Mesendoderm (in vitro differentiated cells): ENCODE results near the gene NDNF.

ENCODE experiments used
- DNase-seq: peaks from one replicate; pipeline ENCODE4 v3.0.0; 2013
- H2AK5ac ChIP-seq: 2 replicates; pipeline ENCODE4 v1.6.1; 2013; ENCODE audit warnings: low read length, inconsistent platforms
- H2BK120ac ChIP-seq: 2 replicates; pipeline ENCODE4 v1.6.1; 2013; ENCODE audit warnings: low read depth, mild to moderate bottlenecking, low read length, moderate library complexity, mixed read lengths
- H2BK15ac ChIP-seq: replicated peaks from 2 replicates; pipeline ENCODE4 v1.6.1; 2013; ENCODE audit warnings: low read depth, mild to moderate bottlenecking, moderate library complexity
- H2BK5ac ChIP-seq: 2 replicates; pipeline ENCODE4 v1.6.1; 2013; ENCODE audit warnings: low read length, inconsistent platforms
- H3K18ac ChIP-seq: 2 replicates; pipeline ENCODE4 v1.6.1; 2013; ENCODE audit warnings: mild to moderate bottlenecking, low read length, mixed read lengths
- H3K23ac ChIP-seq: one replicate; pipeline ENCODE4 v1.6.1; 2013; ENCODE audit warnings: low read length
- H3K27ac ChIP-seq: 2 replicates; pipeline ENCODE4 v1.5.1; 2013; ENCODE audit warnings: low read depth, mild to moderate bottlenecking, inconsistent platforms, low read length, moderate library complexity
- H3K27me3 ChIP-seq: 2 replicates; pipeline ENCODE4 v1.6.1; 2013; ENCODE audit warnings: low read length, control low read depth, mild to moderate bottlenecking, inconsistent platforms; ENCODE audit not compliant: insufficient read depth, poor library complexity
- H3K36me3 ChIP-seq: 2 replicates; pipeline ENCODE4 v1.6.1; 2013; ENCODE audit warnings: low read length, inconsistent platforms; ENCODE audit not compliant: control insufficient read depth, insufficient read depth
- H3K4ac ChIP-seq: one replicate; pipeline ENCODE4 v1.6.1; 2013; ENCODE audit warnings: low read depth, mild to moderate bottlenecking, low read length, moderate library complexity
- H3K4me1 ChIP-seq: 2 replicates; pipeline ENCODE4 v1.6.1; 2013; ENCODE audit warnings: low read depth, low read length, inconsistent platforms; ENCODE audit not compliant: control insufficient read depth
- H3K4me2 ChIP-seq: 2 replicates; pipeline ENCODE4 v1.6.1; 2013; ENCODE audit warnings: low read length
- H3K4me3 ChIP-seq: 2 replicates; pipeline ENCODE4 v1.5.1; 2013; ENCODE audit warnings: mild to moderate bottlenecking, low read length
- H3K56ac ChIP-seq: one replicate; pipeline ENCODE4 v1.6.1; 2013; ENCODE audit warnings: low read length
- H3K79me1 ChIP-seq: 2 replicates; pipeline ENCODE4 v1.6.1; 2013; ENCODE audit warnings: low read length, inconsistent platforms
- H3K79me2 ChIP-seq: 2 replicates; pipeline ENCODE4 v1.6.1; 2013; ENCODE audit warnings: mild to moderate bottlenecking, low read length; ENCODE audit not compliant: control insufficient read depth, insufficient read depth
- H3K9ac ChIP-seq: 2 replicates; pipeline ENCODE4 v1.6.1; 2013; ENCODE audit warnings: low read length, inconsistent platforms
- H4K5ac ChIP-seq: one replicate; pipeline ENCODE4 v1.6.1; 2013; ENCODE audit warnings: low read length
- H4K8ac ChIP-seq: one replicate; pipeline ENCODE4 v1.6.1; 2013; ENCODE audit warnings: low read depth, mild to moderate bottlenecking, control low read depth, low read length, moderate library complexity
- WGBS: extraction: QIAGEN DNeasy Blood & Tissue Kit; methylation state at CpG from one replicate; pipeline ENCODE4 v1.1.7; 2013; ENCODE audit warnings: low lambda C conversion rate, missing lambda C conversion rate; ENCODE audit not compliant: insufficient coverage; ENCODE audit errors: extremely low coverage; 5-methylcytosine and 5-hydroxymethylcytosine counted together

The NDNF gene

GRCh38 chr4:121069430-121069829, 2.9 kb downstream of the NDNF start:
- Histone ChIP-seq H3K18ac (no peak overlapping the region), H4K5ac (no peak overlapping the region), H3K9ac (no peak overlapping the region), H3K4me2 (no peak overlapping the region), H3K36me3 (no peaks in the 10 kb centered on the region), H3K79me2 (no peaks in the 10 kb centered on the region), H2BK15ac (no peak overlapping the region), H3K27ac (no peak overlapping the region), H3K56ac (no peak overlapping the region), H2AK5ac (no peak overlapping the region), H3K27me3 (peaks cover under 1% of the 10 kb centered on the region), H2BK5ac (no peak overlapping the region), H4K8ac (no peak overlapping the region), H3K79me1 (no peaks in the 10 kb centered on the region), H3K4me1 (peaks cover 4% of the 10 kb centered on the region), H2BK120ac (no peak overlapping the region), H3K23ac (no peak overlapping the region), H3K4me3 (no peak overlapping the region), H3K4ac (no peak overlapping the region)
- no CpG with 5 or more reads among the region's 1 CpG for WGBS
- DNase-seq, result no peak

- H3K36me3 ChIP-seq, result no peaks in the 10 kb centered on the region
- H3K4me1 ChIP-seq, result no peaks in the 10 kb centered on the region
- H3K23ac ChIP-seq, result no peak overlapping the region
- no CpG with 5 or more reads among the region's 3 CpGs for WGBS
- no peak for DNase-seq
- H3K79me1 ChIP-seq, result no peaks in the 10 kb centered on the region
- no peak overlapping the region for H2BK15ac ChIP-seq
- no peak overlapping the region for H3K27ac ChIP-seq
- H3K4me2 ChIP-seq, result no peak overlapping the region
- H2BK120ac ChIP-seq, result no peak overlapping the region
- no peak overlapping the region for H3K4ac ChIP-seq
- no peak overlapping the region for H2BK5ac ChIP-seq
- no peak overlapping the region for H4K8ac ChIP-seq
- no peak overlapping the region for H3K4me3 ChIP-seq
- no peak overlapping the region for H4K5ac ChIP-seq
- H3K27me3 ChIP-seq, result no peaks in the 10 kb centered on the region
- no peak overlapping the region for H2AK5ac ChIP-seq
- H3K56ac ChIP-seq, result no peak overlapping the region
- no peak overlapping the region for H3K18ac ChIP-seq
- H3K9ac ChIP-seq, result no peak overlapping the region
- no peaks in the 10 kb centered on the region for H3K79me2 ChIP-seq
Measured at GRCh38 chr4:121064482-121064881, 7.9 kb downstream of the NDNF start.

- no peaks in the 10 kb centered on the region for H3K4me1 ChIP-seq
- no peaks in the 10 kb centered on the region for H3K36me3 ChIP-seq
- no peak overlapping the region for H3K9ac ChIP-seq
- no CpG with 5 or more reads among the region's 5 CpGs for WGBS
- H2BK5ac ChIP-seq, result no peak overlapping the region
- H3K56ac ChIP-seq, result no peak overlapping the region
- H3K4me3 ChIP-seq, result no peak overlapping the region
- no peaks in the 10 kb centered on the region for H3K27me3 ChIP-seq
- no peak overlapping the region for H3K18ac ChIP-seq
- H3K79me2 ChIP-seq, result no peaks in the 10 kb centered on the region
- H2AK5ac ChIP-seq, result no peak overlapping the region
- H3K4me2 ChIP-seq, result no peak overlapping the region
- no peak overlapping the region for H2BK15ac ChIP-seq
- no peaks in the 10 kb centered on the region for H3K79me1 ChIP-seq
- no peak overlapping the region for H2BK120ac ChIP-seq
- H4K8ac ChIP-seq, result no peak overlapping the region
- no peak for DNase-seq
- no peak overlapping the region for H3K27ac ChIP-seq
- no peak overlapping the region for H3K4ac ChIP-seq
- H3K23ac ChIP-seq, result no peak overlapping the region
- H4K5ac ChIP-seq, result no peak overlapping the region
Measured at GRCh38 chr4:121062521-121062920, 9.8 kb downstream of the NDNF start.

GRCh38 chr4:121061861-121062260, 10.5 kb downstream of the NDNF start:
- Histone ChIP-seq H3K79me1 (no peaks in the 10 kb centered on the region), H3K18ac (no peak overlapping the region), H3K23ac (no peak overlapping the region), H3K9ac (no peak overlapping the region), H3K4me3 (no peak overlapping the region), H2BK15ac (no peak overlapping the region), H2AK5ac (no peak overlapping the region), H3K27ac (no peak overlapping the region), H3K79me2 (no peaks in the 10 kb centered on the region), H3K4me1 (no peaks in the 10 kb centered on the region), H3K56ac (no peak overlapping the region), H3K4ac (no peak overlapping the region), H4K5ac (no peak overlapping the region), H2BK120ac (no peak overlapping the region), H4K8ac (no peak overlapping the region), H3K4me2 (no peak overlapping the region), H3K36me3 (no peaks in the 10 kb centered on the region), H3K27me3 (no peaks in the 10 kb centered on the region), H2BK5ac (no peak overlapping the region)
- DNase-seq, result no peak
- no CpG with 5 or more reads among the region's 3 CpGs for WGBS

- H3K9ac ChIP-seq, result no peak overlapping the region
- H3K4me2 ChIP-seq, result no peak overlapping the region
- no peak overlapping the region for H3K23ac ChIP-seq
- H3K79me2 ChIP-seq, result no peaks in the 10 kb centered on the region
- no peak overlapping the region for H3K27ac ChIP-seq
- no peak overlapping the region for H4K8ac ChIP-seq
- H2BK5ac ChIP-seq, result no peak overlapping the region
- no peak overlapping the region for H3K4ac ChIP-seq
- H3K79me1 ChIP-seq, result no peaks in the 10 kb centered on the region
- no peak overlapping the region for H3K4me3 ChIP-seq
- H3K18ac ChIP-seq, result no peak overlapping the region
- H3K56ac ChIP-seq, result no peak overlapping the region
- H3K4me1 ChIP-seq, result no peaks in the 10 kb centered on the region
- H2BK15ac ChIP-seq, result no peak overlapping the region
- WGBS, result no CpG with 5 or more reads among the region's 12 CpGs
- no peaks in the 10 kb centered on the region for H3K36me3 ChIP-seq
- H4K5ac ChIP-seq, result no peak overlapping the region
- no peaks in the 10 kb centered on the region for H3K27me3 ChIP-seq
- DNase-seq, result no peak
- H2BK120ac ChIP-seq, result no peak overlapping the region
- H2AK5ac ChIP-seq, result no peak overlapping the region
Measured at GRCh38 chr4:121061215-121061614, 11.1 kb downstream of the NDNF start.

GRCh38 chr4:121057466-121057922, 14.8 kb downstream of the NDNF start:
- Histone ChIP-seq H3K4me1 (no peaks in the 10 kb centered on the region), H3K56ac (no peak overlapping the region), H3K27ac (no peak overlapping the region), H2BK15ac (no peak overlapping the region), H3K23ac (no peak overlapping the region), H3K79me1 (no peaks in the 10 kb centered on the region), H3K18ac (no peak overlapping the region), H4K5ac (no peak overlapping the region), H3K9ac (no peak overlapping the region), H3K4ac (no peak overlapping the region), H3K79me2 (no peaks in the 10 kb centered on the region), H3K27me3 (no peaks in the 10 kb centered on the region), H2AK5ac (no peak overlapping the region), H2BK120ac (no peak overlapping the region), H3K4me3 (no peak overlapping the region), H3K36me3 (no peaks in the 10 kb centered on the region), H4K8ac (no peak overlapping the region), H3K4me2 (no peak overlapping the region), H2BK5ac (no peak overlapping the region)
- DNase-seq, result peak; percentile 53
- WGBS, result no CpG with 5 or more reads among the region's 9 CpGs
